ENCODE results near the gene GPR137.

DNA sequence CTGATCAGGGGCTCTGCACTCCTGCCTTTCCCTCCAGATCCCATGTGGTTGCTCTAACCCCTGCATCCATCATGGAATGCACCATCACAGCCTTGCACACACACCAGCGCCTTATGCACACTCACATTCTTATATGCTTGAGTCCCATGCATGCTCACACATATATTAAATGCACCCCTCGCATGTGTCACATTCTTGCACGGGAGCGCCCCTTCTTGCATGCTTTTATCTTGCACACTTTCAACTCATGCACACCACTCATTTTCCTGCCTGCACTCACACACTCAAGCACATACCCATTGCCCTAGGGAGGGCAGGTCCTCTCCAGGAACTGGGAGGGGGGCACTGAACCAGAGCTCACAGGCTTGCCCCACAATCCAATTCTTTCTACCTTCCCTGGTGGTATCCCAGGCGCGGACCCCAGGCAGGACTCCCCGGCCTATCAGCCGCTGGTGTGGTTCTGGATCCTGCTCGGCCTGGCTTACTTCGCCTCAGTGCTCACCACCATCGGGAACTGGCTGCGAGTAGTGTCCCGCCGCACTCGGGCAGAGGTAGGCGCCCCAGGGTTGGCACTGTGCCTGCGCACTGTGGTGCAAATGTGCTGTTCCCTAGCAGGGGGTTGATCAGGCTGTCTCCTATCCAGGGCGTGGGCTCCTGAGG lies 12.2 kb downstream of the GPR137 start:
- TF ChIP-seq, protein P1, sequence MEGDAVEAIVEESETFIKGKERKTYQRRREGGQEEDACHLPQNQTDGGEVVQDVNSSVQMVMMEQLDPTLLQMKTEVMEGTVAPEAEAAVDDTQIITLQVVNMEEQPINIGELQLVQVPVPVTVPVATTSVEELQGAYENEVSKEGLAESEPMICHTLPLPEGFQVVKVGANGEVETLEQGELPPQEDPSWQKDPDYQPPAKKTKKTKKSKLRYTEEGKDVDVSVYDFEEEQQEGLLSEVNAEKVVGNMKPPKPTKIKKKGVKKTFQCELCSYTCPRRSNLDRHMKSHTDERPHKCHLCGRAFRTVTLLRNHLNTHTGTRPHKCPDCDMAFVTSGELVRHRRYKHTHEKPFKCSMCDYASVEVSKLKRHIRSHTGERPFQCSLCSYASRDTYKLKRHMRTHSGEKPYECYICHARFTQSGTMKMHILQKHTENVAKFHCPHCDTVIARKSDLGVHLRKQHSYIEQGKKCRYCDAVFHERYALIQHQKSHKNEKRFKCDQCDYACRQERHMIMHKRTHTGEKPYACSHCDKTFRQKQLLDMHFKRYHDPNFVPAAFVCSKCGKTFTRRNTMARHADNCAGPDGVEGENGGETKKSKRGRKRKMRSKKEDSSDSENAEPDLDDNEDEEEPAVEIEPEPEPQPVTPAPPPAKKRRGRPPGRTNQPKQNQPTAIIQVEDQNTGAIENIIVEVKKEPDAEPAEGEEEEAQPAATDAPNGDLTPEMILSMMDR (IDR thresholded peaks at IDR 0.05; ENCODE audit: poor library complexity) = no peak
- no peak for TF ChIP-seq EZH2 (IDR thresholded peaks at IDR 0.05; ENCODE audit: borderline replicate concordance)

Data from hepatocyte (in vitro differentiated cells).